ENCODE results near the gene MMAA.

MMAA gene

GRCh38 chr4:145644699-145645098 lies 25.5 kb downstream of the MMAA start:
- Histone ChIP-seq H4K20me1 (ENCODE audit: insufficient read depth, low read length, poor library complexity, severe bottlenecking) (no peaks in the 10 kb centered on the region), H2AFZ (ENCODE audit: low read length) (no peak overlapping the region), H3K4me2 (ENCODE audit: low read depth, low read length, poor library complexity, severe bottlenecking) (no peak overlapping the region), H3K79me2 (ENCODE audit: insufficient read depth, low read length) (no peaks in the 10 kb centered on the region), H3K9me2 (replicated peaks; ENCODE audit: low read depth, low read length) (no peaks in the 10 kb centered on the region), H3K9me3 (ENCODE audit: insufficient read depth, low read depth, low read length) (no peaks in the 10 kb centered on the region), H3K4me1 (ENCODE audit: insufficient read depth, low read length, poor library complexity, severe bottlenecking) (no peaks in the 10 kb centered on the region), H3K27me3 (ENCODE audit: insufficient read depth, low read length, poor library complexity, severe bottlenecking) (no peaks in the 10 kb centered on the region), H3F3A (ENCODE audit: low read depth) (no peaks in the 10 kb centered on the region), H3K9ac (ENCODE audit: low read depth, low read length, poor library complexity, severe bottlenecking) (no peak overlapping the region), H3K36me3 (ENCODE audit: insufficient read depth, low read length) (no peaks in the 10 kb centered on the region), H3K4me3 (ENCODE audit: low read length, poor library complexity, severe bottlenecking) (no peak overlapping the region)
- TF ChIP-seq EZH2phosphoT487 (IDR thresholded peaks at IDR 0.05; ENCODE audit: borderline replicate concordance) (no peak), CTCF (conservative IDR thresholded peaks at IDR 0.05; ENCODE audit: low read length) (peak; percentile 49)

- Histone ChIP-seq H3K4me1 (ENCODE audit: insufficient read depth, low read length, poor library complexity, severe bottlenecking) (no peaks in the 10 kb centered on the region), H3K4me2 (ENCODE audit: low read depth, low read length, poor library complexity, severe bottlenecking) (no peak overlapping the region), H3K36me3 (ENCODE audit: insufficient read depth, low read length) (peaks cover 8% of the 10 kb centered on the region), H4K20me1 (ENCODE audit: insufficient read depth, low read length, poor library complexity, severe bottlenecking) (no peaks in the 10 kb centered on the region), H3K4me3 (ENCODE audit: low read length, poor library complexity, severe bottlenecking) (no peak overlapping the region), H2AFZ (ENCODE audit: low read length) (no peak overlapping the region), H3K9me3 (ENCODE audit: insufficient read depth, low read depth, low read length) (no peaks in the 10 kb centered on the region), H3K27me3 (ENCODE audit: insufficient read depth, low read length, poor library complexity, severe bottlenecking) (no peaks in the 10 kb centered on the region), H3K79me2 (ENCODE audit: insufficient read depth, low read length) (no peaks in the 10 kb centered on the region), H3K9ac (ENCODE audit: low read depth, low read length, poor library complexity, severe bottlenecking) (no peak overlapping the region), H3F3A (ENCODE audit: low read depth) (no peaks in the 10 kb centered on the region), H3K9me2 (replicated peaks; ENCODE audit: low read depth, low read length) (no peaks in the 10 kb centered on the region)
- TF ChIP-seq CTCF (conservative IDR thresholded peaks at IDR 0.05; ENCODE audit: low read length), result no peak
- TF ChIP-seq EZH2phosphoT487 (IDR thresholded peaks at IDR 0.05; ENCODE audit: borderline replicate concordance), result no peak
These were observed 37.0 kb downstream of the MMAA start for GRCh38 chr4:145656156-145656555.

- no peaks in the 10 kb centered on the region for H3K9me2 ChIP-seq (replicated peaks; ENCODE audit: low read depth, low read length)
- no peak overlapping the region for H3K4me2 ChIP-seq (ENCODE audit: low read depth, low read length, poor library complexity, severe bottlenecking)
- TF ChIP-seq CTCF (conservative IDR thresholded peaks at IDR 0.05; ENCODE audit: low read length) (no peak), EZH2phosphoT487 (IDR thresholded peaks at IDR 0.05; ENCODE audit: borderline replicate concordance) (no peak)
- H3K9ac ChIP-seq (ENCODE audit: low read depth, low read length, poor library complexity, severe bottlenecking), result no peak overlapping the region
- no peak overlapping the region for H2AFZ ChIP-seq (ENCODE audit: low read length)
- H3K79me2 ChIP-seq (ENCODE audit: insufficient read depth, low read length), result no peaks in the 10 kb centered on the region
- no peaks in the 10 kb centered on the region for H3F3A ChIP-seq (ENCODE audit: low read depth)
- H3K4me1 ChIP-seq (ENCODE audit: insufficient read depth, low read length, poor library complexity, severe bottlenecking), result no peaks in the 10 kb centered on the region
- H4K20me1 ChIP-seq (ENCODE audit: insufficient read depth, low read length, poor library complexity, severe bottlenecking), result no peaks in the 10 kb centered on the region
- H3K9me3 ChIP-seq (ENCODE audit: insufficient read depth, low read depth, low read length), result no peaks in the 10 kb centered on the region
- no peak overlapping the region for H3K4me3 ChIP-seq (ENCODE audit: low read length, poor library complexity, severe bottlenecking)
- no peaks in the 10 kb centered on the region for H3K27me3 ChIP-seq (ENCODE audit: insufficient read depth, low read length, poor library complexity, severe bottlenecking)
- H3K36me3 ChIP-seq (ENCODE audit: insufficient read depth, low read length), result peaks cover 6% of the 10 kb centered on the region
These were observed 40.9 kb downstream of the MMAA start for GRCh38 chr4:145660064-145660463.

Measured in Loucy (cell line).